Measurements from ENCODE around the gene PPM1L. TPM values are rescaled to one million over a fixed set of nuclear protein-coding genes. Genes with fewer than 3 reads are reported as not detected.

The PPM1L gene
- total RNA-seq, 1 donor from 2014 or later: 14.1 TPM

- Histone ChIP-seq H3K27ac (ENCODE audit: low read depth, low read length) (no peak overlapping the region), H3K9ac (ENCODE audit: low read depth in 1 of 3, low read length in 3 of 3) (no peak overlapping the region), H3K27me3 (ENCODE audit: control insufficient read depth in 3 of 3, insufficient read depth in 3 of 3, low read length in 3 of 3) (no peaks in the 10 kb centered on the region), H3K36me3 (ENCODE audit: control insufficient read depth in 3 of 3, insufficient read depth in 3 of 3, low read length in 3 of 3) (no peaks in the 10 kb centered on the region), H3K4me1 (ENCODE audit: control insufficient read depth in 3 of 3, insufficient read depth in 3 of 3, low read length in 3 of 3) (peaks cover 5 to 8% (median 5%) of the 10 kb centered on the region in 3 donors), H3K4me3 (ENCODE audit: low read length in 3 of 3) (no peak overlapping the region), H3K9me3 (ENCODE audit: control insufficient read depth in 3 of 3, low read length in 3 of 3) (no peaks in the 10 kb centered on the region)
These were observed 104.3 kb downstream of the PPM1L start for GRCh38 chr3:160860346-160860745.

GRCh38 chr3:160869825-160870224, 113.8 kb downstream of the PPM1L start:
- Histone ChIP-seq H3K4me1 (ENCODE audit: control insufficient read depth in 3 of 3, insufficient read depth in 3 of 3, low read length in 3 of 3) (peaks cover 19 to 39% (median 37%) of the 10 kb centered on the region in 3 donors), H3K27me3 (ENCODE audit: control insufficient read depth in 3 of 3, insufficient read depth in 3 of 3, low read length in 3 of 3) (no peaks in the 10 kb centered on the region), H3K4me3 (ENCODE audit: low read length in 3 of 3) (peak overlapping the region; percentile 52 to 70 (median 59)), H3K9ac (ENCODE audit: low read depth in 1 of 3, low read length in 3 of 3) (peak overlapping the region; percentile 66 to 76 (median 68)), H3K9me3 (ENCODE audit: control insufficient read depth in 3 of 3, low read length in 3 of 3) (no peaks in the 10 kb centered on the region), H3K36me3 (ENCODE audit: control insufficient read depth in 3 of 3, insufficient read depth in 3 of 3, low read length in 3 of 3) (no peaks in the 10 kb centered on the region), H3K27ac (ENCODE audit: low read depth, low read length) (peak overlapping the region; percentile 94)

- Histone ChIP-seq H3K27ac (ENCODE audit: low read depth, low read length) (peak overlapping the region; percentile 94), H3K4me1 (ENCODE audit: control insufficient read depth in 3 of 3, insufficient read depth in 3 of 3, low read length in 3 of 3) (peaks cover 20 to 43% (median 37%) of the 10 kb centered on the region in 3 donors), H3K9ac (ENCODE audit: low read depth in 1 of 3, low read length in 3 of 3) (peak overlapping the region; percentile 66 to 76 (median 68)), H3K27me3 (ENCODE audit: control insufficient read depth in 3 of 3, insufficient read depth in 3 of 3, low read length in 3 of 3) (no peaks in the 10 kb centered on the region), H3K9me3 (ENCODE audit: control insufficient read depth in 3 of 3, low read length in 3 of 3) (no peaks in the 10 kb centered on the region), H3K36me3 (ENCODE audit: control insufficient read depth in 3 of 3, insufficient read depth in 3 of 3, low read length in 3 of 3) (no peaks in the 10 kb centered on the region), H3K4me3 (ENCODE audit: low read length in 3 of 3) (peak overlapping the region; percentile 52 to 70 (median 59))
These were observed 114.3 kb downstream of the PPM1L start for GRCh38 chr3:160870327-160870726.

- H3K4me3 ChIP-seq (ENCODE audit: low read length in 3 of 3): no peak overlapping the region
- no peaks in the 10 kb centered on the region for H3K9me3 ChIP-seq (ENCODE audit: control insufficient read depth in 3 of 3, low read length in 3 of 3)
These were observed 118.7 kb downstream of the PPM1L start for GRCh38 chr3:160874736-160875135.

GRCh38 chr3:160876643-160877042, 120.6 kb downstream of the PPM1L start:
- Histone ChIP-seq H3K4me1 (ENCODE audit: control insufficient read depth in 3 of 3, insufficient read depth in 3 of 3, low read length in 3 of 3) (peaks cover 22 to 32% (median 31%) of the 10 kb centered on the region in 3 donors), H3K9ac (ENCODE audit: low read depth in 1 of 3, low read length in 3 of 3) (no peak overlapping the region), H3K4me3 (ENCODE audit: low read length in 3 of 3) (no peak overlapping the region), H3K27ac (ENCODE audit: low read depth, low read length) (peak overlapping the region; percentile 42), H3K27me3 (ENCODE audit: control insufficient read depth in 3 of 3, insufficient read depth in 3 of 3, low read length in 3 of 3) (no peaks in the 10 kb centered on the region), H3K9me3 (ENCODE audit: control insufficient read depth in 3 of 3, low read length in 3 of 3) (no peaks in the 10 kb centered on the region), H3K36me3 (ENCODE audit: control insufficient read depth in 3 of 3, insufficient read depth in 3 of 3, low read length in 3 of 3) (no peaks in the 10 kb centered on the region)

More at GRCh38 chr3:160874736-160875135, 118.7 kb downstream of the PPM1L start:
- no peaks in the 10 kb centered on the region for H3K27me3 ChIP-seq (ENCODE audit: control insufficient read depth in 3 of 3, insufficient read depth in 3 of 3, low read length in 3 of 3)
- H3K4me1 ChIP-seq (ENCODE audit: control insufficient read depth in 3 of 3, insufficient read depth in 3 of 3, low read length in 3 of 3): peaks cover 24 to 44% (median 39%) of the 10 kb centered on the region in 3 donors
- peak overlapping the region; percentile 41 for H3K27ac ChIP-seq (ENCODE audit: low read depth, low read length)
- no peak overlapping the region for H3K9ac ChIP-seq (ENCODE audit: low read depth in 1 of 3, low read length in 3 of 3)
- H3K36me3 ChIP-seq (ENCODE audit: control insufficient read depth in 3 of 3, insufficient read depth in 3 of 3, low read length in 3 of 3): no peaks in the 10 kb centered on the region

GRCh38 chr3:160879859-160880258, 123.8 kb downstream of the PPM1L start:
- Histone ChIP-seq H3K9me3 (ENCODE audit: control insufficient read depth in 3 of 3, low read length in 3 of 3) (no peaks in the 10 kb centered on the region), H3K27me3 (ENCODE audit: control insufficient read depth in 3 of 3, insufficient read depth in 3 of 3, low read length in 3 of 3) (no peaks in the 10 kb centered on the region), H3K9ac (ENCODE audit: low read depth in 1 of 3, low read length in 3 of 3) (no peak overlapping the region), H3K4me1 (ENCODE audit: control insufficient read depth in 3 of 3, insufficient read depth in 3 of 3, low read length in 3 of 3) (peaks cover 15 to 26% (median 19%) of the 10 kb centered on the region in 3 donors), H3K4me3 (ENCODE audit: low read length in 3 of 3) (no peak overlapping the region), H3K36me3 (ENCODE audit: control insufficient read depth in 3 of 3, insufficient read depth in 3 of 3, low read length in 3 of 3) (no peaks in the 10 kb centered on the region), H3K27ac (ENCODE audit: low read depth, low read length) (no peak overlapping the region)

- Histone ChIP-seq H3K27me3 (ENCODE audit: control insufficient read depth in 3 of 3, insufficient read depth in 3 of 3, low read length in 3 of 3) (no peaks in the 10 kb centered on the region), H3K9me3 (ENCODE audit: control insufficient read depth in 3 of 3, low read length in 3 of 3) (no peaks in the 10 kb centered on the region), H3K4me3 (ENCODE audit: low read length in 3 of 3) (no peak overlapping the region), H3K9ac (ENCODE audit: low read depth in 1 of 3, low read length in 3 of 3) (no peak overlapping the region), H3K4me1 (ENCODE audit: control insufficient read depth in 3 of 3, insufficient read depth in 3 of 3, low read length in 3 of 3) (peaks cover 17 to 22% (median 22%) of the 10 kb centered on the region in 3 donors), H3K27ac (ENCODE audit: low read depth, low read length) (no peak overlapping the region), H3K36me3 (ENCODE audit: control insufficient read depth in 3 of 3, insufficient read depth in 3 of 3, low read length in 3 of 3) (no peaks in the 10 kb centered on the region)
These were observed 127.3 kb downstream of the PPM1L start for GRCh38 chr3:160883373-160883772.

GRCh38 chr3:160885791-160886286, 129.8 kb downstream of the PPM1L start:
- Histone ChIP-seq H3K27me3 (ENCODE audit: control insufficient read depth in 3 of 3, insufficient read depth in 3 of 3, low read length in 3 of 3) (no peaks in the 10 kb centered on the region), H3K4me3 (ENCODE audit: low read length in 3 of 3) (peak overlapping the region; percentile 64 to 71 (median 66)), H3K36me3 (ENCODE audit: control insufficient read depth in 3 of 3, insufficient read depth in 3 of 3, low read length in 3 of 3) (no peaks in the 10 kb centered on the region), H3K9ac (ENCODE audit: low read depth in 1 of 3, low read length in 3 of 3) (peak overlapping the region; percentile 46 to 78 (median 46)), H3K27ac (ENCODE audit: low read depth, low read length) (peak overlapping the region; percentile 86), H3K9me3 (ENCODE audit: control insufficient read depth in 3 of 3, low read length in 3 of 3) (no peaks in the 10 kb centered on the region), H3K4me1 (ENCODE audit: control insufficient read depth in 3 of 3, insufficient read depth in 3 of 3, low read length in 3 of 3) (peaks cover 17 to 22% (median 22%) of the 10 kb centered on the region in 3 donors)

GRCh38 chr3:160886421-160886820, 130.4 kb downstream of the PPM1L start:
- Histone ChIP-seq H3K36me3 (ENCODE audit: control insufficient read depth in 3 of 3, insufficient read depth in 3 of 3, low read length in 3 of 3) (no peaks in the 10 kb centered on the region), H3K9ac (ENCODE audit: low read depth in 1 of 3, low read length in 3 of 3) (peak overlapping the region in 2 of 3 donors; percentile 27 to 46), H3K9me3 (ENCODE audit: control insufficient read depth in 3 of 3, low read length in 3 of 3) (no peaks in the 10 kb centered on the region), H3K4me3 (ENCODE audit: low read length in 3 of 3) (peak overlapping the region in 2 of 3 donors; percentile 21 to 71), H3K27ac (ENCODE audit: low read depth, low read length) (peak overlapping the region; percentile 86), H3K27me3 (ENCODE audit: control insufficient read depth in 3 of 3, insufficient read depth in 3 of 3, low read length in 3 of 3) (no peaks in the 10 kb centered on the region), H3K4me1 (ENCODE audit: control insufficient read depth in 3 of 3, insufficient read depth in 3 of 3, low read length in 3 of 3) (peaks cover 17 to 22% (median 22%) of the 10 kb centered on the region in 3 donors)

- Histone ChIP-seq H3K27ac (ENCODE audit: low read depth, low read length) (no peak overlapping the region), H3K9me3 (ENCODE audit: control insufficient read depth in 3 of 3, low read length in 3 of 3) (no peaks in the 10 kb centered on the region), H3K4me3 (ENCODE audit: low read length in 3 of 3) (no peak overlapping the region), H3K36me3 (ENCODE audit: control insufficient read depth in 3 of 3, insufficient read depth in 3 of 3, low read length in 3 of 3) (no peaks in the 10 kb centered on the region), H3K4me1 (ENCODE audit: control insufficient read depth in 3 of 3, insufficient read depth in 3 of 3, low read length in 3 of 3) (no peaks in the 10 kb centered on the region), H3K27me3 (ENCODE audit: control insufficient read depth in 3 of 3, insufficient read depth in 3 of 3, low read length in 3 of 3) (no peaks in the 10 kb centered on the region), H3K9ac (ENCODE audit: low read depth in 1 of 3, low read length in 3 of 3) (no peak overlapping the region)
These were observed 137.2 kb downstream of the PPM1L start for GRCh38 chr3:160893207-160893606.
